PC-3 (cell line): ENCODE results near the gene ODAPH. TPM values are rescaled to one million over a fixed set of nuclear protein-coding genes. Genes with fewer than 3 reads are reported as not detected.

Experiments used
- ATAC-seq: fragments of 200-7000 bp; cut with Tn5 transposase; 2 replicates; pipeline ENCODE4 v1.9.1; 2020; ENCODE audit warnings: mild to moderate bottlenecking, moderate library complexity
- BruUV-seq: library from RNA; stranded (reverse); fragments of 400-500 nt; replicated peaks from 2 replicates; lab custom pipeline; 2021; lab: Mats Ljungman, UMichigan
- CTCF ChIA-PET: fragments of 300-600 bp; sonication (Branson Sonifier 250); formaldehyde crosslinking; loops from one replicate; lab custom pipeline; 2022; ENCODE audit warnings: antibody characterized with exemption; lab: Charles Lee
- POLR2A ChIA-PET: fragments of 300-600 bp; sonication (Branson Sonifier 250); formaldehyde crosslinking; loops from one replicate; lab custom pipeline; 2022; ENCODE audit warnings: antibody characterized with exemption; ENCODE audit not compliant: unreplicated experiment; lab: Charles Lee
- DNase-seq: peaks from one replicate; pipeline ENCODE4 v3.0.0-alpha.2; 2015
- H2AFZ ChIP-seq: fragments of 300-600 bp; sonication (generic); 2 replicates; pipeline ENCODE4 v1.6.0; 2016; ENCODE audit warnings: antibody characterized with exemption, low read length
- H3F3A ChIP-seq: fragments of 300-600 bp; sonication (generic); one replicate; pipeline ENCODE4 v1.6.0; 2017; ENCODE audit warnings: antibody characterized with exemption, low read length, control low read depth, mild to moderate bottlenecking; ENCODE audit not compliant: unreplicated experiment
- H3K27ac ChIP-seq: fragments of 300-600 bp; sonication (generic); 2 replicates; pipeline ENCODE4 v1.5.1; 2016; ENCODE audit warnings: mild to moderate bottlenecking, low read length
- H3K27me3 ChIP-seq: fragments of 300-600 bp; sonication (generic); 2 replicates; pipeline ENCODE4 v1.6.1; 2016; ENCODE audit warnings: low read length, mixed read lengths
- H3K36me3 ChIP-seq: fragments of 300-600 bp; sonication (generic); 2 replicates; pipeline ENCODE4 v1.6.1; 2016; ENCODE audit warnings: low read depth, mixed run types, low read length, mixed read lengths
- H3K4me1 ChIP-seq: fragments of 300-600 bp; sonication (generic); 2 replicates; pipeline ENCODE4 v1.5.1; 2016; ENCODE audit warnings: low read length; ENCODE audit not compliant: insufficient read depth
- H3K4me2 ChIP-seq: fragments of 300-600 bp; sonication (generic); 2 replicates; pipeline ENCODE4 v1.6.0; 2016; ENCODE audit warnings: low read length
- H3K4me3 ChIP-seq: fragments of 300-600 bp; sonication (generic); 2 replicates; pipeline ENCODE4 v1.5.1; 2016; ENCODE audit warnings: mild to moderate bottlenecking, low read length, mixed read lengths
- H3K79me2 ChIP-seq: fragments of 300-600 bp; sonication (generic); 2 replicates; pipeline ENCODE4 v1.6.1; 2017; ENCODE audit warnings: low read length, mixed read lengths
- H3K9ac ChIP-seq: fragments of 300-600 bp; sonication (generic); 2 replicates; pipeline ENCODE4 v1.6.0; 2016; ENCODE audit warnings: mild to moderate bottlenecking, low read length
- H3K9me2 ChIP-seq: fragments of 300-600 bp; sonication (generic); replicated peaks from 2 replicates; pipeline ENCODE4 v1.6.1; 2016; ENCODE audit warnings: mixed run types, low read length, mixed read lengths
- H3K9me3 ChIP-seq: fragments of 300-600 bp; sonication (generic); 2 replicates; pipeline ENCODE4 v1.6.1; 2016; ENCODE audit warnings: low read length, mixed read lengths
- H4K20me1 ChIP-seq: fragments of 300-600 bp; sonication (generic); 2 replicates; pipeline ENCODE4 v1.6.1; 2016; ENCODE audit warnings: low read length, mixed read lengths
- EZH2 ChIP-seq: fragments of 300-600 bp; sonication (generic); IDR thresholded peaks from one replicate; pipeline ENCODE4 v1.6.1; 2017; ENCODE audit warnings: antibody characterized with exemption, mild to moderate bottlenecking, low read length; ENCODE audit not compliant: unreplicated experiment
- EZH2phosphoT487 ChIP-seq: fragments of 300-600 bp; sonication (generic); IDR thresholded peaks from 2 replicates; pipeline ENCODE4 v1.6.1; 2018; ENCODE audit warnings: mild to moderate bottlenecking, antibody characterized with exemption, low read length, borderline replicate concordance
- intact Hi-C: fragments of 100-400 bp; cut with micrococcal nuclease; formaldehyde crosslinking; loops from 2 replicates; pipeline ENCODE4 v1.9.0; 2023
- total RNA-seq: library from RNA; depleted of rRNA; stranded (reverse); fragments of >200 nt; gene quantifications from 2 replicates; pipeline ENCODE4 v1.2.3, GENCODE V29; 2014; rRNA removed
- TF ChIP-seq, protein P1 (sequence below): fragments of 300-600 bp; sonication (generic); conservative IDR thresholded peaks from 2 replicates; pipeline ENCODE4 v1.5.1; 2017; ENCODE audit warnings: antibody characterized with exemption, low read depth, mild to moderate bottlenecking, low read length

Gene ODAPH
- total RNA-seq, 1 experiment from 2014 or later, result not detected

DNA sequence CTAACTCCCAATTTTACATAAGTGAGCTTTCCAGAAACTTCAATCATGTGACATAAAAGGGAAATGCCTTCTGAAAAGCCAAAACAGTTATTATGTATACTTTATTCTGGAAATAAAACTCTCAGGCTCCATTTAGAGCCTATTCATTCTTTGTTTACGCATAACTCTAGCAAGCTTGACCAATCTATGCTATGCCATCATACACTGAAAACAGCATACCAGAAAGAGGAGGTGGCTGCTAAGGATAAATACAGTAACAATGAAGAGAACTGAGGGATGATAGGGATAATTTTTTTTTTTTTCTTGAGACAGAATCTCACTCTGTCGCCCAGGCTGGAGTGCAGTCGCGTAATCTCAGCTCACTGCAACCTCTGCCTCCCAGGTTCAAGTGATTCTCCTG is 50.1 kb downstream of the ODAPH start:
- ATAC-seq, result no peak
- CTCF ChIA-PET, result no interaction called here
- no TSS peak for BruUV-seq

DNA sequence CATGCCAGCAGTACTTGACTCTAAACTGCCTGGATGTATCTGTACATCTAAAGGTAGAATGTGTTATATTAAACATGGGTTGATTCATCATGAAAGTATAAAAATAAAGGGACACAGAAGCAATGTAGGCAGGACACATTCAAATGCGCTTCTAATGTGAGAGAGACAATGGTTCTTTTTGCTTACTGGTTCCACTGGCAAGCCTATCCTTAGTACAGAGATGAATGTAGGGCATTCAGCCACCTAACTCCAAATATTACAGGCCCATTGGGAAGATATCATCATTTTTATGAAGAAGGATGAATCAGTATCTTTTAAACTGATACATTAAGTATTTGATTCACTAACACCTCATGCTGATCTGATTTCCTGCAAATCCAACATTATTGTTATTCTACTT is 56.4 kb downstream of the ODAPH start:
- Histone ChIP-seq H3K36me3 (no peaks in the 10 kb centered on the region), H3K9me2 (no peaks in the 10 kb centered on the region), H4K20me1 (no peaks in the 10 kb centered on the region), H3K9ac (no peak overlapping the region), H3K27ac (no peak overlapping the region), H3K27me3 (no peaks in the 10 kb centered on the region), H2AFZ (no peak overlapping the region), H3K79me2 (no peaks in the 10 kb centered on the region), H3K4me2 (no peak overlapping the region), H3K9me3 (no peaks in the 10 kb centered on the region), H3F3A (no peaks in the 10 kb centered on the region), H3K4me3 (no peak overlapping the region), H3K4me1 (no peaks in the 10 kb centered on the region)
- BruUV-seq, result no TSS peak
- ChIA-PET POLR2A (no interaction called here), CTCF (no interaction called here)
- intact Hi-C loops, result no loop called here
- no peak for ATAC-seq
- TF ChIP-seq EZH2 (no peak), EZH2phosphoT487 (no peak)
- TF ChIP-seq, protein P1, sequence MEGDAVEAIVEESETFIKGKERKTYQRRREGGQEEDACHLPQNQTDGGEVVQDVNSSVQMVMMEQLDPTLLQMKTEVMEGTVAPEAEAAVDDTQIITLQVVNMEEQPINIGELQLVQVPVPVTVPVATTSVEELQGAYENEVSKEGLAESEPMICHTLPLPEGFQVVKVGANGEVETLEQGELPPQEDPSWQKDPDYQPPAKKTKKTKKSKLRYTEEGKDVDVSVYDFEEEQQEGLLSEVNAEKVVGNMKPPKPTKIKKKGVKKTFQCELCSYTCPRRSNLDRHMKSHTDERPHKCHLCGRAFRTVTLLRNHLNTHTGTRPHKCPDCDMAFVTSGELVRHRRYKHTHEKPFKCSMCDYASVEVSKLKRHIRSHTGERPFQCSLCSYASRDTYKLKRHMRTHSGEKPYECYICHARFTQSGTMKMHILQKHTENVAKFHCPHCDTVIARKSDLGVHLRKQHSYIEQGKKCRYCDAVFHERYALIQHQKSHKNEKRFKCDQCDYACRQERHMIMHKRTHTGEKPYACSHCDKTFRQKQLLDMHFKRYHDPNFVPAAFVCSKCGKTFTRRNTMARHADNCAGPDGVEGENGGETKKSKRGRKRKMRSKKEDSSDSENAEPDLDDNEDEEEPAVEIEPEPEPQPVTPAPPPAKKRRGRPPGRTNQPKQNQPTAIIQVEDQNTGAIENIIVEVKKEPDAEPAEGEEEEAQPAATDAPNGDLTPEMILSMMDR, result no peak
- DNase-seq, result no peak

More for the DNA sequence above, 50.1 kb downstream of the ODAPH start:
- Histone ChIP-seq H4K20me1 (no peaks in the 10 kb centered on the region), H3K9me2 (no peaks in the 10 kb centered on the region), H3K27ac (no peak overlapping the region), H3K4me3 (no peak overlapping the region), H3K4me1 (no peaks in the 10 kb centered on the region), H3K27me3 (no peaks in the 10 kb centered on the region), H2AFZ (no peak overlapping the region), H3K4me2 (no peak overlapping the region), H3K36me3 (no peaks in the 10 kb centered on the region), H3K9me3 (no peaks in the 10 kb centered on the region), H3K9ac (no peak overlapping the region), H3F3A (no peaks in the 10 kb centered on the region), H3K79me2 (no peaks in the 10 kb centered on the region)
- DNase-seq, result no peak
- POLR2A ChIA-PET, result no interaction called here
- intact Hi-C loops, result no loop called here
- TF ChIP-seq, protein P1, result no peak
- TF ChIP-seq EZH2, result no peak

Other genes starting within 250 kb of the ODAPH start
- gene RCHY1, start 41.7 kb upstream of the ODAPH start, total RNA-seq, result 14.3 and 18.2 TPM in 2 replicates
- 5.2 and 8.7 TPM in 2 replicates for gene THAP6, start 41.6 kb upstream of the ODAPH start, total RNA-seq
- gene CDKL2, start 74.5 kb downstream of the ODAPH start, total RNA-seq, result 0.55 and 0.69 TPM in 2 replicates
- gene G3BP2, start 117.3 kb downstream of the ODAPH start, total RNA-seq, result 63.2 and 68.7 TPM in 2 replicates
- 29.9 and 34.3 TPM in 2 replicates for gene USO1, start 168.5 kb downstream of the ODAPH start, total RNA-seq